H1 (cell line): ENCODE data around the gene ADAMTS14. TPM values are rescaled to one million over a fixed set of nuclear protein-coding genes. Genes with fewer than 3 reads are reported as not detected.

ENCODE experiments used
- CTCF ChIA-PET: fragments of 300-600 bp; sonication (Branson Sonifier 250); formaldehyde crosslinking; loops from one replicate; lab custom pipeline; 2021; ENCODE audit not compliant: partially characterized antibody; lab: Charles Lee
- POLR2A ChIA-PET: fragments of 300-600 bp; sonication (Branson Sonifier 250); formaldehyde crosslinking; loops from one replicate; lab custom pipeline; 2021; ENCODE audit warnings: inconsistent platforms; ENCODE audit not compliant: partially characterized antibody; lab: Charles Lee
- DNase-seq, 2 experiments: peaks; one replicate each; pipeline versions ENCODE4 v3.0.0 to v3.0.0-alpha.2; 2010 to 2022; ENCODE audit warnings: low spot score in 2 of 2, low read depth in 1 of 2, mixed read lengths in 1 of 2
- FAIRE-seq: peaks from 2 replicates; lab custom pipeline; 2011; peaks lifted over from hg19 to GRCh38; lab: Jason Lieb, UNC
- H2AFZ ChIP-seq: 2 replicates; pipeline ENCODE4 v1.8.1; 2012; ENCODE audit warnings: low read length, inconsistent platforms
- H2AK5ac ChIP-seq: 2 replicates; pipeline ENCODE4 v1.6.1; 2013; ENCODE audit warnings: low read depth, low read length
- H2BK120ac ChIP-seq: replicated peaks from 2 replicates; pipeline ENCODE3; 2013; ENCODE audit warnings: low read depth, low read length, inconsistent platforms
- H2BK12ac ChIP-seq: 2 replicates; pipeline ENCODE4 v1.6.1; 2013; ENCODE audit warnings: low read depth, low read length
- H2BK15ac ChIP-seq: 2 replicates; pipeline ENCODE4 v1.6.1; 2013; ENCODE audit warnings: low read length
- H2BK20ac ChIP-seq: 2 replicates; pipeline ENCODE4 v1.6.1; 2013; ENCODE audit warnings: low read length
- H2BK5ac ChIP-seq: 2 replicates; pipeline ENCODE4 v1.6.1; 2013; ENCODE audit warnings: low read depth, low read length
- H3K14ac ChIP-seq: 2 replicates; pipeline ENCODE4 v1.6.1; 2013; ENCODE audit warnings: inconsistent platforms; ENCODE audit not compliant: insufficient read length
- H3K18ac ChIP-seq: 2 replicates; pipeline ENCODE4 v1.6.1; 2013; ENCODE audit warnings: low read length; ENCODE audit errors: extremely low read depth
- H3K23ac ChIP-seq: 2 replicates; pipeline ENCODE4 v1.6.1; 2013; ENCODE audit warnings: inconsistent platforms; ENCODE audit not compliant: insufficient read length
- H3K23me2 ChIP-seq: 2 replicates; pipeline ENCODE4 v1.6.1; 2013; ENCODE audit warnings: low read depth, low read length
- H3K27ac ChIP-seq: 2 replicates; pipeline ENCODE4 v1.6.1; 2011; ENCODE audit warnings: low read depth, low read length, inconsistent platforms
- H3K27me3 ChIP-seq, 4 experiments: replicated peaks in 1 of 4; 1 replicate in 1 of 4; 2 replicates in 3 of 4; pipeline versions ENCODE4 v1.6.1 to v1.8.1; 2011 to 2013; ENCODE audit warnings: low read length in 3 of 4, mild to moderate bottlenecking in 3 of 4, inconsistent platforms in 2 of 4, mixed read lengths in 2 of 4, moderate library complexity in 1 of 4; ENCODE audit not compliant: control insufficient read depth in 3 of 4, insufficient read depth in 3 of 4; ENCODE audit errors: extremely low read depth in 1 of 4
- H3K36me3 ChIP-seq, 4 experiments: 2 replicates each; pipeline versions ENCODE4 v1.6.1 to v1.8.1; 2011 to 2013; ENCODE audit warnings: mild to moderate bottlenecking in 4 of 4, low read length in 3 of 4, moderate library complexity in 2 of 4, control low read depth in 1 of 4, inconsistent platforms in 1 of 4; ENCODE audit not compliant: insufficient read depth in 4 of 4, control insufficient read depth in 2 of 4
- H3K4ac ChIP-seq: replicated peaks from 2 replicates; pipeline ENCODE3; 2013; ENCODE audit warnings: low read length, low read depth, mixed read lengths, inconsistent platforms; ENCODE audit not compliant: insufficient read length
- H3K4me1 ChIP-seq, 4 experiments: replicated peaks in 1 of 4; 1 replicate in 1 of 4; 2 replicates in 3 of 4; pipeline versions ENCODE4 v1.6.1 to v1.8.1; 2011 to 2013; ENCODE audit warnings: low read length in 3 of 4, inconsistent platforms in 2 of 4, mixed read lengths in 1 of 4; ENCODE audit not compliant: insufficient read depth in 4 of 4, control insufficient read depth in 3 of 4
- H3K4me2 ChIP-seq, 2 experiments: 2 replicates each; pipeline versions ENCODE4 v1.6.1 to v1.8.1; 2011 to 2013; ENCODE audit warnings: low read depth in 2 of 2, low read length in 2 of 2, control low read depth in 1 of 2, inconsistent platforms in 1 of 2, mild to moderate bottlenecking in 1 of 2; ENCODE audit not compliant: insufficient read depth in 1 of 2
- H3K4me3 ChIP-seq, 4 experiments: fragments of 200-600, 300-600 bp in 1 of 4; sonication (generic), shearing (Covaris generic), sonication (Bioruptor Twin) in 1 of 4; 2 replicates each; pipeline versions ENCODE4 v1.5.1 to v1.8.1; 2011 to 2016; ENCODE audit warnings: low read length in 4 of 4, low read depth in 3 of 4, control low read depth in 2 of 4, inconsistent platforms in 2 of 4, mild to moderate bottlenecking in 2 of 4, mixed read lengths in 1 of 4, moderate library complexity in 1 of 4; ENCODE audit not compliant: insufficient read depth in 2 of 4; ENCODE audit errors: extremely low read depth in 1 of 4
- H3K56ac ChIP-seq: replicated peaks from 2 replicates; pipeline ENCODE3; 2013; ENCODE audit warnings: low read depth, mild to moderate bottlenecking, mixed read lengths, low read length, inconsistent platforms; ENCODE audit not compliant: insufficient read length
- H3K79me1 ChIP-seq: 2 replicates; pipeline ENCODE4 v1.6.1; 2013; ENCODE audit warnings: low read depth, low read length, control low read depth
- H3K79me2 ChIP-seq, 2 experiments: 2 replicates each; pipeline versions ENCODE4 v1.6.1 to v1.8.1; 2012 to 2013; ENCODE audit warnings: low read length in 2 of 2, mild to moderate bottlenecking in 2 of 2, inconsistent platforms in 1 of 2; ENCODE audit not compliant: insufficient read depth in 2 of 2, control insufficient read depth in 1 of 2
- H3K9ac ChIP-seq, 4 experiments: replicated peaks in 1 of 4; 1 replicate in 1 of 4; 2 replicates in 3 of 4; pipeline versions ENCODE4 v1.6.1 to v1.8.1; 2011 to 2013; ENCODE audit warnings: low read depth in 3 of 4, low read length in 3 of 4, control low read depth in 2 of 4, mild to moderate bottlenecking in 2 of 4, moderate library complexity in 2 of 4, inconsistent platforms in 1 of 4; ENCODE audit errors: extremely low read depth in 1 of 4
- H3K9me3 ChIP-seq, 2 experiments: 2 replicates each; pipeline versions ENCODE4 v1.6.1 to v1.8.1; 2012 to 2013; ENCODE audit warnings: mild to moderate bottlenecking in 2 of 2, moderate library complexity in 2 of 2, control low read depth in 1 of 2, inconsistent platforms in 1 of 2, low read depth in 1 of 2, low read length in 1 of 2, mixed read lengths in 1 of 2; ENCODE audit not compliant: insufficient read depth in 2 of 2
- H4K20me1 ChIP-seq, 2 experiments: replicated peaks in 1 of 2; 2 replicates each; pipeline versions ENCODE3 to v1.8.1; 2011 to 2013; ENCODE audit warnings: inconsistent platforms in 2 of 2, low read length in 2 of 2, mild to moderate bottlenecking in 1 of 2; ENCODE audit not compliant: insufficient read depth in 2 of 2, control insufficient read depth in 1 of 2
- H4K5ac ChIP-seq: 2 replicates; pipeline ENCODE4 v1.6.1; 2013; ENCODE audit warnings: low read length, low read depth, mixed read lengths, inconsistent platforms; ENCODE audit not compliant: insufficient read length
- H4K8ac ChIP-seq: 2 replicates; pipeline ENCODE4 v1.8.0; 2013; ENCODE audit warnings: mild to moderate bottlenecking, moderate library complexity, low read length, inconsistent platforms; ENCODE audit not compliant: insufficient read depth; ENCODE audit errors: extremely low read depth
- H4K91ac ChIP-seq: replicated peaks from 2 replicates; pipeline ENCODE3; 2013; ENCODE audit warnings: low read length, mixed read lengths, inconsistent platforms; ENCODE audit not compliant: insufficient read length
- CHD1 ChIP-seq: IDR thresholded peaks from 2 replicates; pipeline ENCODE4 v1.6.1; 2012; ENCODE audit warnings: low read depth, low read length, improper control_type of control experiment
- EP300 ChIP-seq, 2 experiments: IDR thresholded peaks; 1 replicate in 1 of 2; 2 replicates in 1 of 2; pipeline ENCODE4 v1.6.1; 2011 to 2012; ENCODE audit warnings: low read depth in 2 of 2, low read length in 2 of 2, mild to moderate bottlenecking in 2 of 2, borderline replicate concordance in 1 of 2, inconsistent platforms in 1 of 2, moderate library complexity in 1 of 2
- JUND ChIP-seq: IDR thresholded peaks from 2 replicates; pipeline ENCODE4 v1.6.1; 2011; ENCODE audit warnings: mild to moderate bottlenecking, improper control_type of control experiment, low read length
- KDM5A ChIP-seq: fragments of 200-600 bp; IDR thresholded peaks from 2 replicates; pipeline ENCODE4 v1.7.1; 2012; ENCODE audit warnings: mild to moderate bottlenecking, low read length, inconsistent platforms, mixed read lengths
- RAD21 ChIP-seq, 2 experiments: IDR thresholded peaks in 1 of 2; conservative IDR thresholded peaks in 1 of 2; 2 replicates each; pipeline ENCODE4 v1.6.1; 2011; ENCODE audit warnings: low read depth in 2 of 2, low read length in 2 of 2, improper control_type of control experiment in 1 of 2, inconsistent platforms in 1 of 2, mild to moderate bottlenecking in 1 of 2, moderate library complexity in 1 of 2
- RBBP5 ChIP-seq: IDR thresholded peaks from 2 replicates; pipeline ENCODE4 v1.7.1; 2012; ENCODE audit warnings: low read depth, mild to moderate bottlenecking, inconsistent platforms, low read length, moderate library complexity, borderline replicate concordance
- YY1 ChIP-seq: IDR thresholded peaks from 2 replicates; pipeline ENCODE4 v1.6.1; 2011; ENCODE audit warnings: low read depth, mild to moderate bottlenecking, low read length
- WGBS, 2 experiments: shearing (Covaris generic) in 1 of 2; methylation state at CpG; one replicate each; pipeline versions ENCODE4 v1.1.6 to v1.1.7; 2013 to 2015; ENCODE audit warnings: low lambda C conversion rate in 2 of 2, mixed read lengths in 2 of 2, inconsistent platforms in 1 of 2, low coverage in 1 of 2, missing lambda C conversion rate in 1 of 2; ENCODE audit not compliant: insufficient replicate concordance in 2 of 2, insufficient coverage in 1 of 2, insufficient read length in 1 of 2; ENCODE audit errors: extremely low coverage in 1 of 2, missing lambda C conversion rate in 1 of 2; 5-methylcytosine and 5-hydroxymethylcytosine counted together
- polyA plus RNA-seq, 7 experiments: library from polyadenylated mRNA; depleted of rRNA in 3 of 7; stranded (reverse) in 5 of 7; unstranded in 2 of 7; fragments of >200 nt in 5 of 7; fragments of 200-250 nt in 2 of 7; gene quantifications; 1 replicate in 5 of 7; 2 replicates in 1 of 7; 4 replicates in 1 of 7; pipeline versions ENCODE4 v1.2.1 to v1.2.3, GENCODE V29; 2011 to 2013; ENCODE audit warnings: missing spikeins in 2 of 7, mixed read lengths in 2 of 7
- total RNA-seq: library from RNA; stranded (reverse); fragmentation: NEBNext Ultra II Directional; extraction: Animal tissue kit (Norgen Biotek cat#: 25700); gene quantifications from 2 replicates; pipeline ENCODE4 v1.2.1, GENCODE V29; 2021
- TF ChIP-seq, protein P1 (sequence below): IDR thresholded peaks from 2 replicates; pipeline ENCODE4 v1.6.1; 2011; ENCODE audit warnings: low read depth, mild to moderate bottlenecking, low read length; ENCODE audit not compliant: insufficient read depth
- TF ChIP-seq, protein P2 (sequence below): IDR thresholded peaks from 2 replicates; pipeline ENCODE4 v1.6.1; 2012; ENCODE audit warnings: inconsistent platforms
- TF ChIP-seq, protein P3 (sequence below): IDR thresholded peaks from 2 replicates; pipeline ENCODE4 v1.6.1; 2012; ENCODE audit warnings: inconsistent platforms

ADAMTS14 gene
- total and polyA plus RNA-seq, 2 of the 8 experiments (the other 6 are each of a cell fraction or from before 2014, with no cell fraction given), result 2.0 to 2.3 TPM

DNA sequence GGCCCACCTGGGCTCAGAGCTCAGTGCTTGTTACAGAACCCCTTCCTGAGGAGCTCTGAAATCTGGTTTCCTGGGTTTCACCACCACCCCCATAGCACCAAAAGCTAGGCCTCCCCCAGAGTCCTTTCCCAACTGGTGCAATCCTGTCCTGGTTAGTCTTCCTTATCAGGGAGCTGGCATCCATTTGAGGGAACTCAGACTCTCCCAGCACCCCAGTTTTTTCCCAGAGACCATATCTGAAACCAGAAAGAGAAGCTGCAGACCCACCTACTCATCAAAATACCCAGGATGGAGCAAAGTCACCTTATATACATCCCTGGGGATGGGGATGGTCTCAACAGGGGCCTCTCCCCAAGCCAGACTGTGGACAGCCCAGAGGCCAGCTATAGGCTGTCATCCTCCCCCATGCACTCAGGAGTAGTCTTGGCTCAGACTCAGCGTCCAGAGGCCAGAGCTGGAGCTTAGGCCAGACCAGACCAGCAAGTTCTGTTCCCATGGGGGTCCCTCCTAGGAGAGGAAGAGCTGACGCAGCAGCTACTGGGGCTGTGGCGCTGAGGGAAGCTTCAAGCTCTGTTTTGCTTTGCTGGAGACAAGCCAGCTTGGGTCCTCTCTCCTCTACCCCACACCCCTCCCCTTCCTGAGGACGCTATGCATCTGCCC is 109.9 kb downstream of the ADAMTS14 start:
- H3K23ac ChIP-seq, result no peak overlapping the region
- no peaks in the 10 kb centered on the region for H3K27me3 ChIP-seq
- H2BK5ac ChIP-seq, result no peak overlapping the region
- no peak overlapping the region for H2BK20ac ChIP-seq
- H3K4me3 ChIP-seq, result no peak overlapping the region
- H3K4ac ChIP-seq, result no peak overlapping the region
- H2AK5ac ChIP-seq, result no peak overlapping the region
- H3K36me3 ChIP-seq, result no peaks in the 10 kb centered on the region
- H3K18ac ChIP-seq, result no peak overlapping the region
- H3K14ac ChIP-seq, result no peak overlapping the region
- H3K79me1 ChIP-seq, result no peaks in the 10 kb centered on the region
- H3K4me2 ChIP-seq, result no peak overlapping the region
- WGBS, 2 experiments, result 84% methylated on average over 4 of the region's 4 CpGs; no CpG with 5 or more reads in 1 of the 2 experiments
- H4K91ac ChIP-seq, result no peak overlapping the region
- no peak overlapping the region for H4K5ac ChIP-seq
- no peak overlapping the region for H2AFZ ChIP-seq
- peaks cover 0 to 3% (median 0%) of the 10 kb centered on the region in 4 experiments; a peak in 2 of 7 replicates for H3K4me1 ChIP-seq
- FAIRE-seq (no peak), DNase-seq (no peak)
- H2BK120ac ChIP-seq, result no peak overlapping the region
- H3K9me3 ChIP-seq, result no peaks in the 10 kb centered on the region
- no peak overlapping the region for H4K8ac ChIP-seq
- no peaks in the 10 kb centered on the region for H3K79me2 ChIP-seq
- no peak overlapping the region for H3K9ac ChIP-seq
- no peaks in the 10 kb centered on the region for H4K20me1 ChIP-seq
- H3K23me2 ChIP-seq, result no peaks in the 10 kb centered on the region
- H3K27ac ChIP-seq, result no peak overlapping the region
- no peak overlapping the region for H2BK12ac ChIP-seq
- no peak overlapping the region for H2BK15ac ChIP-seq
- H3K56ac ChIP-seq, result no peak overlapping the region
- ChIA-PET CTCF (interaction anchor here (0.7 to 1.6 kb wide), 5 partner anchors 21 to 935 kb away, joined by 3 to 4 read pairs (median 3); partner anchors contain the start of gene SGPL1), POLR2A (no interaction called here)
- TF ChIP-seq RAD21 (IDR thresholded peaks at IDR 0.05 in 1 of 2, conservative IDR thresholded peaks at IDR 0.05 in 1 of 2; ENCODE audit: low read depth in 2 of 2, low read length in 2 of 2) (no peak), YY1 (no peak), RBBP5 (no peak), KDM5A (no peak), JUND (no peak), EP300 (IDR thresholded peaks at IDR 0.05; ENCODE audit: borderline replicate concordance in 1 of 2, low read depth in 2 of 2, low read length in 2 of 2) (no peak), CHD1 (no peak)
- TF ChIP-seq, protein P1, sequence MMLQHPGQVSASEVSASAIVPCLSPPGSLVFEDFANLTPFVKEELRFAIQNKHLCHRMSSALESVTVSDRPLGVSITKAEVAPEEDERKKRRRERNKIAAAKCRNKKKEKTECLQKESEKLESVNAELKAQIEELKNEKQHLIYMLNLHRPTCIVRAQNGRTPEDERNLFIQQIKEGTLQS, result no peak
- TF ChIP-seq, protein P2, sequence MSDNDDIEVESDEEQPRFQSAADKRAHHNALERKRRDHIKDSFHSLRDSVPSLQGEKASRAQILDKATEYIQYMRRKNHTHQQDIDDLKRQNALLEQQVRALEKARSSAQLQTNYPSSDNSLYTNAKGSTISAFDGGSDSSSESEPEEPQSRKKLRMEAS, result no peak
- TF ChIP-seq, protein P3, sequence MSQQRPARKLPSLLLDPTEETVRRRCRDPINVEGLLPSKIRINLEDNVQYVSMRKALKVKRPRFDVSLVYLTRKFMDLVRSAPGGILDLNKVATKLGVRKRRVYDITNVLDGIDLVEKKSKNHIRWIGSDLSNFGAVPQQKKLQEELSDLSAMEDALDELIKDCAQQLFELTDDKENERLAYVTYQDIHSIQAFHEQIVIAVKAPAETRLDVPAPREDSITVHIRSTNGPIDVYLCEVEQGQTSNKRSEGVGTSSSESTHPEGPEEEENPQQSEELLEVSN, result no peak
